HL-60 (cell line): ENCODE measurements around the gene WDR31.

Source experiments
- SPI1 ChIP-seq: IDR thresholded peaks from 2 replicates; pipeline ENCODE4 v1.6.1; 2012; ENCODE audit warnings: low read depth, mild to moderate bottlenecking, borderline replicate concordance
- TF ChIP-seq, protein P1 (sequence below): IDR thresholded peaks from one replicate; pipeline ENCODE4 v1.5.1; 2011; ENCODE audit warnings: low read length, control low read depth, inconsistent platforms; ENCODE audit not compliant: insufficient read depth

DNA sequence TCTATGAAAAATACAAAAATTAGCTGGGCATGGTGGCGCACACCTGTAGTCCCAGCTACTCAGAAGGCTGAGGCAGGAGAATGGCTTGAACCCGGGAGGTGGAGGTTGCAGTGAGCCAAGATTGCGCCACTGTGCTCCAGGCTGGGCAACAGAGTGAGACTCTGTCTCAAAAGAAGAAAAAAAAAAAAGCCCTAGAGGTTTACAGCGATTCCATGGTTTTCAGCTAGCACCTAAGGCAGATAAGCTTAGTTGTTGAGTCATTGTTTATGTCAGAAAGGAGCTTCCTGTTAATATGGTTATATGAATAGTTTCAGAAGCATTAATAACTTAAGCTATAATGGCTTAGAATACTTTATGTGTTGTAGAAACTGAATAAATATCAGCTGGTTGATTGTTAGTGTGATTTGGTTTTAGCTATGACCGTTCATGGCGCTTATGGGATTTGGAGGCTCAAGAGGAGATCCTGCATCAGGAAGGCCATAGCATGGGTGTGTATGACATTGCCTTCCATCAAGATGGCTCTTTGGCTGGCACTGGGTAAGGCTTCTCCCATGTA is 49.9 kb downstream of the WDR31 start:
- TF ChIP-seq, protein P1, sequence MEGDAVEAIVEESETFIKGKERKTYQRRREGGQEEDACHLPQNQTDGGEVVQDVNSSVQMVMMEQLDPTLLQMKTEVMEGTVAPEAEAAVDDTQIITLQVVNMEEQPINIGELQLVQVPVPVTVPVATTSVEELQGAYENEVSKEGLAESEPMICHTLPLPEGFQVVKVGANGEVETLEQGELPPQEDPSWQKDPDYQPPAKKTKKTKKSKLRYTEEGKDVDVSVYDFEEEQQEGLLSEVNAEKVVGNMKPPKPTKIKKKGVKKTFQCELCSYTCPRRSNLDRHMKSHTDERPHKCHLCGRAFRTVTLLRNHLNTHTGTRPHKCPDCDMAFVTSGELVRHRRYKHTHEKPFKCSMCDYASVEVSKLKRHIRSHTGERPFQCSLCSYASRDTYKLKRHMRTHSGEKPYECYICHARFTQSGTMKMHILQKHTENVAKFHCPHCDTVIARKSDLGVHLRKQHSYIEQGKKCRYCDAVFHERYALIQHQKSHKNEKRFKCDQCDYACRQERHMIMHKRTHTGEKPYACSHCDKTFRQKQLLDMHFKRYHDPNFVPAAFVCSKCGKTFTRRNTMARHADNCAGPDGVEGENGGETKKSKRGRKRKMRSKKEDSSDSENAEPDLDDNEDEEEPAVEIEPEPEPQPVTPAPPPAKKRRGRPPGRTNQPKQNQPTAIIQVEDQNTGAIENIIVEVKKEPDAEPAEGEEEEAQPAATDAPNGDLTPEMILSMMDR, result no peak
- TF ChIP-seq SPI1, result no peak
